Measurements from ENCODE around the gene PRKN.

PRKN gene

DNA sequence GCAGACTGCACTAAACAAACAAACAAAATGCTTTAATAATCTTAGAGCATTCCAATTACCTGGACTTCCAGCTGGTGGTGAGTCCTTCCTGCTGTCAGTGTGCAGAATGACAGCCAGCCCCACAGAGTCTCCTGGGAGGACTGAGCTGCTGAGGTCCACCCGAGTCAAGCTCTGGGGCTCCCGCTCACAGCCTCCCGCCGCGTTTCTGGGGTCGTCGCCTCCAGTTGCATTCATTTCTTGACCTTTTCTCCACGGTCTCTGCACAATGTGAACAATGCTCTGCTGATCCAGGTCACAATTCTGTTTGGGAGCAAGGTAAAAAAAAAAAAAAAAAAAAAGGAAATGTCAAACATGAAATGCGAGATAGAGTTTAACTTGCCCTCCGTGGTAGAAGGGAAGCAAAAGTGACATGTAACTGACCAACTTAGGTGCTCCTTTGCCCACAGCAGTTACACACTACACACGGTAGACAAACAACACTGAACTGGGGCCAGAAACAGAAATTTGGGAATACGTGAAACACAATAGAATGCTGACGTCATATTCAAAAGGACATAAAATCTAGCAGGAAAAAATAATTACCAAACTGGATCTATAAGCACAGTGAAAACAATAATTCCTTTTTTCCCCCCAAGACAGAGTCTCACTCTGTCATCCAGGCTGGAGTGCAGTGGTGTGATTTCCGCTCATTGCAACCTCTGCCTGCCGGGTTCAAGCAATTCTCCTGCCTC, 464.9 kb downstream of the PRKN start:
- TF ChIP-seq, protein P1, sequence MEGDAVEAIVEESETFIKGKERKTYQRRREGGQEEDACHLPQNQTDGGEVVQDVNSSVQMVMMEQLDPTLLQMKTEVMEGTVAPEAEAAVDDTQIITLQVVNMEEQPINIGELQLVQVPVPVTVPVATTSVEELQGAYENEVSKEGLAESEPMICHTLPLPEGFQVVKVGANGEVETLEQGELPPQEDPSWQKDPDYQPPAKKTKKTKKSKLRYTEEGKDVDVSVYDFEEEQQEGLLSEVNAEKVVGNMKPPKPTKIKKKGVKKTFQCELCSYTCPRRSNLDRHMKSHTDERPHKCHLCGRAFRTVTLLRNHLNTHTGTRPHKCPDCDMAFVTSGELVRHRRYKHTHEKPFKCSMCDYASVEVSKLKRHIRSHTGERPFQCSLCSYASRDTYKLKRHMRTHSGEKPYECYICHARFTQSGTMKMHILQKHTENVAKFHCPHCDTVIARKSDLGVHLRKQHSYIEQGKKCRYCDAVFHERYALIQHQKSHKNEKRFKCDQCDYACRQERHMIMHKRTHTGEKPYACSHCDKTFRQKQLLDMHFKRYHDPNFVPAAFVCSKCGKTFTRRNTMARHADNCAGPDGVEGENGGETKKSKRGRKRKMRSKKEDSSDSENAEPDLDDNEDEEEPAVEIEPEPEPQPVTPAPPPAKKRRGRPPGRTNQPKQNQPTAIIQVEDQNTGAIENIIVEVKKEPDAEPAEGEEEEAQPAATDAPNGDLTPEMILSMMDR (IDR thresholded peaks at IDR 0.05; ENCODE audit: low read depth, low read length, missing control alignments) = no peak
- H3K4me3 ChIP-seq (ENCODE audit: low read depth, low read length) = no peak overlapping the region
- no peak for DNase-seq (ENCODE audit: low read depth)

DNA sequence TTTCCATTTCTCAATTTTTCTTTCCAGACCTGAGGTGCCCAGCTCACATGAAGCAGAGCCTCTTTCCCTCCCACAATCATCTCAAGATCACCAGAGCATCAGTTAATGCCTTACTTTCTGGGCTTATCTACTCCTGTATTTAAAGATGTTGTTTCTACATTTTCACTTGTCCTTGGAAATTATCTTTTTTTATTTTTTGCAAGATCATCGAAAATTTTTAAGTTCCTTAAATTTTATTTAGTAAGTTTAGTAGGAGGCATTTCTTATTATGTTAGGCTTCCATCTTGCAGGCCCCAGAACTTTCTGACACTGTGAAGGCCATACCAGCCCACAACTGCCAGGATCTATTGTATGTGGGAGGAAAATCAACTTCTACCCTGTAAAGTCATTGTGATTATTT, 466.0 kb downstream of the PRKN start:
- no peak for DNase-seq (ENCODE audit: low read depth)
- no peak overlapping the region for H3K4me3 ChIP-seq (ENCODE audit: low read depth, low read length)
- TF ChIP-seq, protein P1 (IDR thresholded peaks at IDR 0.05; ENCODE audit: low read depth, low read length, missing control alignments) = no peak

DNA sequence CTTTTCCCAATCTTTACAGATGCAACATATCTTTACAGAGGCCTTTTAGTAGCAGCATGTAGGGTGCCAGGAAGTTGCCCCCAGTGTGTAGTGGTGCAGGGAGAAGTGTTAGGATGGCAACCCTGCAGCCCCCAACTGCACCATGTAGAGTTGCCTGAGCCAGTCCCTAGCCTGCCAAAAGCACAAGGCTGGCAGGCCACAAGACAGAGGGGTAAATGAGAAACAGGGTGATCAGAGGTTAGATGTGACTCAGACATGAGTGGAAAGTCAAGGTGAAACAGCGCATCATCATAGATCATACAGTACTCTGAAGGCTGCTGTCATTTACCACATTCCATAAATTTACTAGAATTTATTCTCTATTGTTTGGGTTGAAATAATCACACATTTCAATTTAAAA, 467.5 kb downstream of the PRKN start:
- DNase-seq (ENCODE audit: low read depth) = no peak
- TF ChIP-seq, protein P1 (IDR thresholded peaks at IDR 0.05; ENCODE audit: low read depth, low read length, missing control alignments) = no peak
- H3K4me3 ChIP-seq (ENCODE audit: low read depth, low read length) = no peak overlapping the region

DNA sequence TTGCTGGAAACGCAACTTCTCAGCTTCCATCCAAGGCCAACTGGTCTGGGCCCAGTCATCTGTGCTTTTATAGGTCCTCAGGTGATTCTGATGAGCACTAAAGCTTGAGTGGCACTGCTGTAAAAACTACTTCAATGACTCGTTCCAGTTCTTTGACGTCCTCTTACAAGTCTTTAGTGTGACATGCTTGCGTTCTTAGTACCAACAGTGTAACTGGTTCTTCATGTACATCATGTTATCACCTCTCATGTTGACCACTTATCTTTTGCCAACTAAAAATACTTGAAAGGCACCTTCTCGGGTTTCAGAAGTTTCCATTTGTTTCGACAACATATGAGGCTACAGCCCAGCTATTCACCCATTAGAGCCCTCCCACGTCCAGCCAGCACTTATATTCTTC, 468.9 kb downstream of the PRKN start:
- TF ChIP-seq, protein P1 (IDR thresholded peaks at IDR 0.05; ENCODE audit: low read depth, low read length, missing control alignments) = no peak
- no peak for DNase-seq (ENCODE audit: low read depth)
- H3K4me3 ChIP-seq (ENCODE audit: low read depth, low read length) = no peak overlapping the region

DNA sequence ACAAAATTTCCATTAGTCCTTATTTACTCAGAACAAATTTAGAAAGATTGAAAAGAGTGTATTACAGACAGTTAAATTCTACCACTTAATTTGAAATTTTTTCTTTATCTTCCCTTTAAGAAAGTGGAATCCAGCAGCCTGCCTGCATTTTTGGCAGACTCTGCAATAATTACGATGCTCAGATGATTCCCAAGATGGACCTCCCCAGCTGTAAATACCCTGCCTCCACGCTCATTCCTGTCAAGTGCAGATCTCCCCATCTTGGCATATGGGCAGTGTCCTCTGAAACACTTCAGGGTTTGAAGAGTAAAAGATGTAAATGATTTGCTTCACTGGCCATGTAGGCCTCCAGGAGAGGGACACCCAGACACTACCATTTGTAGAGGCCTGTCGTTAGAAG, 471.2 kb downstream of the PRKN start:
- TF ChIP-seq, protein P1 (IDR thresholded peaks at IDR 0.05; ENCODE audit: low read depth, low read length, missing control alignments) = no peak
- no peak for DNase-seq (ENCODE audit: low read depth)

DNA sequence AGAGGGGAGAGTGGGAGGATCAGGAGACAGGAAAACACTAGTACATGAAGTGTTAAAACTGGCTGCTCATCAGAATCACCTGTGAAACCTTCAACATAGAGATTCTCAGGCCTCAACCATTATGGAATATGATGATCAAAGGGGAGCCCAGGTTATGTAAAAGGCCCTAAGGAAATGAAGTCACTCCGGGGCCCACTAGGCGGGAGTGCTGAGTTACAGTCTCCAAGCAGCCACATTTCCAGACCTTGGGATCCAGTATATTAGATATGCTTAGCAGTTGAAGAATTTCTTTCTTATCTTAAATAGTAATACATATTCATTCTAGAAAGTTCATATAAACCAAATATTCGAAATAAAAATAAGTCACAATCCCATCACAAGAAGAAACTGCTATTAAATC, 476.3 kb downstream of the PRKN start:
- H3K4me3 ChIP-seq (ENCODE audit: low read depth, low read length) = no peak overlapping the region
- no peak for DNase-seq (ENCODE audit: low read depth)
- TF ChIP-seq, protein P1 (IDR thresholded peaks at IDR 0.05; ENCODE audit: low read depth, low read length, missing control alignments) = no peak

More for the DNA sequence above, 471.2 kb downstream of the PRKN start:
- H3K4me3 ChIP-seq (ENCODE audit: low read depth, low read length) = no peak overlapping the region

All from GM12864 (cell line).